SK-N-SH treated with all-trans-retinoic acid at 6 μM for 48 hours (cell line): ENCODE results near the gene NFIX.

Source experiments
- ATAC-seq: fragments of 200-7000 bp; cut with Tn5 transposase; 3 replicates; pipeline ENCODE4 v1.9.1; 2020; ENCODE audit warnings: mild to moderate bottlenecking, moderate library complexity
- ARNTL ChIP-seq: fragments of 450-650 bp; formaldehyde crosslinking; IDR thresholded peaks from 2 replicates; pipeline ENCODE4 v1.5.0; 2020; ENCODE audit warnings: low read depth, mild to moderate bottlenecking, moderate library complexity, borderline replicate concordance
- BACH2 ChIP-seq: fragments of 250-450 bp; sonication (Bioruptor Pico); IDR thresholded peaks from 2 replicates; pipeline ENCODE4 v1.9.0; 2021; ENCODE audit warnings: mild to moderate bottlenecking, borderline replicate concordance
- CREB5 ChIP-seq: fragments of 250-450 bp; sonication (Bioruptor Pico); IDR thresholded peaks from 2 replicates; pipeline ENCODE4 v1.5.1; 2020; ENCODE audit warnings: low read depth, mild to moderate bottlenecking, moderate library complexity
- CSDC2 ChIP-seq: fragments of 250-450 bp; sonication (Bioruptor Pico); IDR thresholded peaks from 2 replicates; pipeline ENCODE4 v1.5.0; 2020; ENCODE audit warnings: mild to moderate bottlenecking, moderate library complexity
- ESRRG ChIP-seq: fragments of 250-450 bp; sonication (Bioruptor Pico); IDR thresholded peaks from 2 replicates; pipeline ENCODE4 v1.6.1; 2021; ENCODE audit warnings: mild to moderate bottlenecking
- GLIS3 ChIP-seq: fragments of 250-450 bp; sonication (Bioruptor Pico); IDR thresholded peaks from 2 replicates; pipeline ENCODE4 v1.5.0; 2020; ENCODE audit warnings: mild to moderate bottlenecking, moderate library complexity
- ISL1 ChIP-seq: fragments of 250-450 bp; sonication (Bioruptor Pico); IDR thresholded peaks from 2 replicates; pipeline ENCODE4 v2.1.2; 2022; ENCODE audit warnings: mild to moderate bottlenecking, moderate library complexity
- OSR1 ChIP-seq: fragments of 250-450 bp; sonication (Bioruptor Pico); IDR thresholded peaks from 2 replicates; pipeline ENCODE4 v1.8.0; 2022; ENCODE audit warnings: moderate library complexity, mild to moderate bottlenecking, inconsistent platforms
- PPARA ChIP-seq: fragments of 250-450 bp; sonication (Bioruptor Pico); IDR thresholded peaks from 2 replicates; pipeline ENCODE4 v1.5.0; 2020; ENCODE audit warnings: mild to moderate bottlenecking, borderline replicate concordance
- RARB ChIP-seq: fragments of 250-450 bp; sonication (Bioruptor Pico); IDR thresholded peaks from 2 replicates; pipeline ENCODE4 v1.8.0; 2021; ENCODE audit warnings: mild to moderate bottlenecking, moderate library complexity
- SNAI2 ChIP-seq: fragments of 250-450 bp; sonication (Bioruptor Pico); IDR thresholded peaks from 2 replicates; pipeline ENCODE4 v1.5.0; 2020; ENCODE audit warnings: mild to moderate bottlenecking, moderate library complexity
- TOX ChIP-seq: fragments of 250-450 bp; sonication (Bioruptor Pico); IDR thresholded peaks from 2 replicates; pipeline ENCODE4 v1.8.0; 2021; ENCODE audit warnings: mild to moderate bottlenecking, moderate library complexity, borderline replicate concordance
- ZC3H10 ChIP-seq: fragments of 250-450 bp; sonication (Bioruptor Pico); IDR thresholded peaks from 2 replicates; pipeline ENCODE4 v1.5.1; 2021; ENCODE audit warnings: mild to moderate bottlenecking, moderate library complexity
- ZFP3 ChIP-seq: fragments of 250-450 bp; sonication (Bioruptor Pico); IDR thresholded peaks from 2 replicates; pipeline ENCODE4 v1.5.0; 2020; ENCODE audit warnings: mild to moderate bottlenecking, moderate library complexity
- ZFP30 ChIP-seq: fragments of 450-650 bp; formaldehyde crosslinking; IDR thresholded peaks from 2 replicates; pipeline ENCODE4 v1.5.0; 2022; ENCODE audit warnings: mild to moderate bottlenecking, moderate library complexity
- ZNF565 ChIP-seq: fragments of 450-650 bp; formaldehyde crosslinking; conservative IDR thresholded peaks from 2 replicates; pipeline ENCODE4 v1.5.0; 2020; ENCODE audit warnings: low read depth, mild to moderate bottlenecking, moderate library complexity
- ZNF70 ChIP-seq: fragments of 450-650 bp; formaldehyde crosslinking; IDR thresholded peaks from 2 replicates; pipeline ENCODE4 v1.5.0; 2020; ENCODE audit warnings: mild to moderate bottlenecking, moderate library complexity
- ZNF8 ChIP-seq: fragments of 450-650 bp; formaldehyde crosslinking; IDR thresholded peaks from 2 replicates; pipeline ENCODE4 v1.5.0; 2020; ENCODE audit warnings: mild to moderate bottlenecking, moderate library complexity
- TF ChIP-seq, protein P1 (sequence below): fragments of 250-450 bp; sonication (Bioruptor Pico); IDR thresholded peaks from 2 replicates; pipeline ENCODE4 v1.8.0; 2021; ENCODE audit warnings: low read depth, mild to moderate bottlenecking, moderate library complexity, borderline replicate concordance
- TF ChIP-seq, protein P2 (sequence below): fragments of 250-450 bp; sonication (Bioruptor Pico); IDR thresholded peaks from 2 replicates; pipeline ENCODE4 v1.5.1; 2021; ENCODE audit warnings: mild to moderate bottlenecking, moderate library complexity
- TF ChIP-seq, protein P3 (sequence below): fragments of 250-450 bp; sonication (Bioruptor Pico); IDR thresholded peaks from 2 replicates; pipeline ENCODE4 v1.8.0; 2020; ENCODE audit warnings: mild to moderate bottlenecking, moderate library complexity, borderline replicate concordance

Gene NFIX

DNA sequence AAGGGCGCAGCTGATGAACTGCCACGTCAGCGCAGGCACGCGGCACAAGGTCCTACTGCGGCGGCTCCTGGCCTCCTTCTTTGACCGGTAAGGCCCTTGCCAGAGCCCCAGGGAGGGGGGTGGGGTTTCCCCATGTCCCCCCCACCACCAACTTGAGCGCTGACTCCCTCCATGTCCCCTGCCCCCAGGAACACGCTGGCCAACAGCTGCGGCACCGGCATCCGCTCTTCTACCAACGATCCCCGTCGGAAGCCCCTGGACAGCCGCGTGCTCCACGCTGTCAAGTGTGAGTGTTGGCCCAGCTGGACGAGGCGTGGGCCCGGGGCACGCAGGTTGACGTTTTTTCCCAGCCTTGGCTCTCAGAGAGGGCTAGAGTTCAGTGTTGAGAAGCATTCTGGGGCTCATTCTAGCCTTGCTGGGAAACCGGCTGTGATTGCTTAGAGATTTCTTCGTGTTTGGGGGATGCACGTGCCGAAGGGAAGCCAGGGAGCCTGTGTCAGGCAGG, 142.1 kb downstream of the NFIX start (continued):
- TF ChIP-seq ESRRG (CRISPR knock-in tag): no peak
- no peak for TF ChIP-seq TOX (CRISPR knock-in tag)

GRCh38 chr19:13138171-13138915, 143.1 kb downstream of the NFIX start:
- TF ChIP-seq, protein P1, sequence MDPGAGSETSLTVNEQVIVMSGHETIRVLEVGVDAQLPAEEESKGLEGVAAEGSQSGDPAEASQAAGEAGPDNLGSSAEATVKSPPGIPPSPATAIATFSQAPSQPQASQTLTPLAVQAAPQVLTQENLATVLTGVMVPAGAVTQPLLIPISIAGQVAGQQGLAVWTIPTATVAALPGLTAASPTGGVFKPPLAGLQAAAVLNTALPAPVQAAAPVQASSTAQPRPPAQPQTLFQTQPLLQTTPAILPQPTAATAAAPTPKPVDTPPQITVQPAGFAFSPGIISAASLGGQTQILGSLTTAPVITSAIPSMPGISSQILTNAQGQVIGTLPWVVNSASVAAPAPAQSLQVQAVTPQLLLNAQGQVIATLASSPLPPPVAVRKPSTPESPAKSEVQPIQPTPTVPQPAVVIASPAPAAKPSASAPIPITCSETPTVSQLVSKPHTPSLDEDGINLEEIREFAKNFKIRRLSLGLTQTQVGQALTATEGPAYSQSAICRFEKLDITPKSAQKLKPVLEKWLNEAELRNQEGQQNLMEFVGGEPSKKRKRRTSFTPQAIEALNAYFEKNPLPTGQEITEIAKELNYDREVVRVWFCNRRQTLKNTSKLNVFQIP: no peak
- TF ChIP-seq, protein P2, sequence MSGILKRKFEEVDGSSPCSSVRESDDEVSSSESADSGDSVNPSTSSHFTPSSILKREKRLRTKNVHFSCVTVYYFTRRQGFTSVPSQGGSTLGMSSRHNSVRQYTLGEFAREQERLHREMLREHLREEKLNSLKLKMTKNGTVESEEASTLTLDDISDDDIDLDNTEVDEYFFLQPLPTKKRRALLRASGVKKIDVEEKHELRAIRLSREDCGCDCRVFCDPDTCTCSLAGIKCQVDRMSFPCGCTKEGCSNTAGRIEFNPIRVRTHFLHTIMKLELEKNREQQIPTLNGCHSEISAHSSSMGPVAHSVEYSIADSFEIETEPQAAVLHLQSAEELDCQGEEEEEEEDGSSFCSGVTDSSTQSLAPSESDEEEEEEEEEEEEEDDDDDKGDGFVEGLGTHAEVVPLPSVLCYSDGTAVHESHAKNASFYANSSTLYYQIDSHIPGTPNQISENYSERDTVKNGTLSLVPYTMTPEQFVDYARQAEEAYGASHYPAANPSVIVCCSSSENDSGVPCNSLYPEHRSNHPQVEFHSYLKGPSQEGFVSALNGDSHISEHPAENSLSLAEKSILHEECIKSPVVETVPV (CRISPR knock-in tag): no peak
- TF ChIP-seq ZC3H10 (CRISPR knock-in tag) (no peak), BACH2 (CRISPR knock-in tag) (no peak), ARNTL (CRISPR knock-in tag) (no peak), ZNF565 (CRISPR knock-in tag) (no peak), ZNF8 (CRISPR knock-in tag) (no peak), TOX (CRISPR knock-in tag) (no peak), SNAI2 (CRISPR knock-in tag) (no peak), ZNF70 (no peak), ZFP3 (CRISPR knock-in tag) (no peak), ZFP30 (CRISPR knock-in tag) (no peak), OSR1 (no peak), CREB5 (CRISPR knock-in tag) (no peak), ISL1 (CRISPR knock-in tag) (no peak), GLIS3 (no peak), RARB (CRISPR knock-in tag) (no peak)
- TF ChIP-seq, protein P3, sequence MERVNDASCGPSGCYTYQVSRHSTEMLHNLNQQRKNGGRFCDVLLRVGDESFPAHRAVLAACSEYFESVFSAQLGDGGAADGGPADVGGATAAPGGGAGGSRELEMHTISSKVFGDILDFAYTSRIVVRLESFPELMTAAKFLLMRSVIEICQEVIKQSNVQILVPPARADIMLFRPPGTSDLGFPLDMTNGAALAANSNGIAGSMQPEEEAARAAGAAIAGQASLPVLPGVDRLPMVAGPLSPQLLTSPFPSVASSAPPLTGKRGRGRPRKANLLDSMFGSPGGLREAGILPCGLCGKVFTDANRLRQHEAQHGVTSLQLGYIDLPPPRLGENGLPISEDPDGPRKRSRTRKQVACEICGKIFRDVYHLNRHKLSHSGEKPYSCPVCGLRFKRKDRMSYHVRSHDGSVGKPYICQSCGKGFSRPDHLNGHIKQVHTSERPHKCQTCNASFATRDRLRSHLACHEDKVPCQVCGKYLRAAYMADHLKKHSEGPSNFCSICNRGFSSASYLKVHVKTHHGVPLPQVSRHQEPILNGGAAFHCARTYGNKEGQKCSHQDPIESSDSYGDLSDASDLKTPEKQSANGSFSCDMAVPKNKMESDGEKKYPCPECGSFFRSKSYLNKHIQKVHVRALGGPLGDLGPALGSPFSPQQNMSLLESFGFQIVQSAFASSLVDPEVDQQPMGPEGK: no peak
- ATAC-seq: no peak

DNA sequence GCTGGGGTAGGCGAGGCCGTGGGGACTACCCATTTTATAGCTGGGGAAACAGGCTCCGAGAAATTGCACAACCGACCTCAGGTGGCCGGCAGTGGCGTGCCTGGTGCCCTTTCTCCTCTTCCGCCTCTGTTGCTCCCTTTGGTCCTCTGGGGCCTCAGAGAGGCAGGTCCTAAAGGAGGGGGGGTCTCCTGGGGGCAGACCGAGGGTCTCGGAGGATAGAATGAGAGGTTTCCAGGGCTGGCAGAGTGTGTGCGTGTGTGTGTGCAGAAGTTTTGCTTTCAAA, 143.6 kb downstream of the NFIX start:
- no peak for ATAC-seq
- TF ChIP-seq ARNTL (CRISPR knock-in tag) (no peak), CSDC2 (no peak), TOX (CRISPR knock-in tag) (no peak), ZNF8 (CRISPR knock-in tag) (no peak), OSR1 (no peak), BACH2 (CRISPR knock-in tag) (no peak), PPARA (no peak), ZFP3 (CRISPR knock-in tag) (no peak), ZNF70 (no peak), CREB5 (CRISPR knock-in tag) (no peak), RARB (CRISPR knock-in tag) (no peak)
- TF ChIP-seq, protein P3: no peak
